Keratinocyte (primary cell): Measurements from ENCODE around the gene SLC1A1.

ENCODE experiments used
- EZH2 ChIP-seq: IDR thresholded peaks from one replicate; pipeline ENCODE4 v1.6.1; 2012; ENCODE audit warnings: inconsistent platforms, mild to moderate bottlenecking, low read length, moderate library complexity
- TF ChIP-seq, protein P1 (sequence below), 3 experiments: IDR thresholded peaks in 1 of 3; conservative IDR thresholded peaks in 1 of 3; optimal IDR thresholded peaks in 1 of 3; 2 replicates in 2 of 3; 3 replicates in 1 of 3; pipeline versions ENCODE3 to v1.5.1; 2011; ENCODE audit warnings: low read length in 3 of 3, mild to moderate bottlenecking in 3 of 3, moderate library complexity in 2 of 3, control low read depth in 1 of 3, inconsistent platforms in 1 of 3; ENCODE audit not compliant: insufficient read depth in 2 of 3; ENCODE audit errors: extremely low read depth in 1 of 3

DNA sequence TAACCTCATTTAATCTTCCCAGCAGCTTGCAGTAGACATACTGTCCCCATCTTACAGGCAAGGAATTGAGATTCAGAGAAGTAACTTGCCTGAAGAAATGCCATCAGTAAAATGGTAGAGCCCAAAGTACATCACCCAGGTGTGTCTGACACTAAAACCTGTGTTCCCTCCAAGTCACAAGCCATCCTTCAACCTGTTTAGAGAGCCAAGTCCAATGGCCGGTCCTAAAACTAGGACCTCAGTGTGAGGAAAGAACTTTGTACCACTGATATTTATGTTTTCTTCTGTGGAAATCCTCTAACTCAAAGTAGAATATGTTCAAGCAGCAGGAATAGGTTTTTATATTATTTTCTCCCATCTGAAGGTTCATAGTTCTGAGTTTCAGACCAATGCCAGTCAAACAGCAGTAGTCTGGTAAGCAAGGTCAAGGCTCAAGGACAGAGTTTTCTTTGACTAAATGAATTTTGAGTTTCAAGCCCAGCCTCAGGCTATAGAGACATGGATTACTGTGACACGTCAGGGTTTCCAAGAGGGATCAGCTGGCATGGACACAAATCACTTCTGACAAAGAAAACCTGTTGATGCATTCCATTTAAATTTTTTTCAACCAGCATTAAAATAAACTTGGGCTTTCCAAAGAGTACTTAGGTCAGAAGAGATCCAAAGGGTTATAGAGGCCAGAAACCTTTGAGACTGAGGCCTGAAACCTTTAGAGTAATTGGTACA lies 90.9 kb downstream of the SLC1A1 start:
- TF ChIP-seq, protein P1, sequence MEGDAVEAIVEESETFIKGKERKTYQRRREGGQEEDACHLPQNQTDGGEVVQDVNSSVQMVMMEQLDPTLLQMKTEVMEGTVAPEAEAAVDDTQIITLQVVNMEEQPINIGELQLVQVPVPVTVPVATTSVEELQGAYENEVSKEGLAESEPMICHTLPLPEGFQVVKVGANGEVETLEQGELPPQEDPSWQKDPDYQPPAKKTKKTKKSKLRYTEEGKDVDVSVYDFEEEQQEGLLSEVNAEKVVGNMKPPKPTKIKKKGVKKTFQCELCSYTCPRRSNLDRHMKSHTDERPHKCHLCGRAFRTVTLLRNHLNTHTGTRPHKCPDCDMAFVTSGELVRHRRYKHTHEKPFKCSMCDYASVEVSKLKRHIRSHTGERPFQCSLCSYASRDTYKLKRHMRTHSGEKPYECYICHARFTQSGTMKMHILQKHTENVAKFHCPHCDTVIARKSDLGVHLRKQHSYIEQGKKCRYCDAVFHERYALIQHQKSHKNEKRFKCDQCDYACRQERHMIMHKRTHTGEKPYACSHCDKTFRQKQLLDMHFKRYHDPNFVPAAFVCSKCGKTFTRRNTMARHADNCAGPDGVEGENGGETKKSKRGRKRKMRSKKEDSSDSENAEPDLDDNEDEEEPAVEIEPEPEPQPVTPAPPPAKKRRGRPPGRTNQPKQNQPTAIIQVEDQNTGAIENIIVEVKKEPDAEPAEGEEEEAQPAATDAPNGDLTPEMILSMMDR (optimal IDR thresholded peaks at IDR 0.05 in 1 of 3, IDR thresholded peaks at IDR 0.05 in 1 of 3, conservative IDR thresholded peaks at IDR 0.05 in 1 of 3; ENCODE audit: extremely low read depth in 1 of 3, insufficient read depth in 2 of 3, low read length in 3 of 3): no peak
- TF ChIP-seq EZH2: no peak
